ENCODE measurements around the gene TSHZ2.
"Not testable (repeated sequence)": the region's sequence is repeated elsewhere in the genome, so short reads cannot be mapped to it uniquely, and the experiment has no call there.

The TSHZ2 gene

DNA sequence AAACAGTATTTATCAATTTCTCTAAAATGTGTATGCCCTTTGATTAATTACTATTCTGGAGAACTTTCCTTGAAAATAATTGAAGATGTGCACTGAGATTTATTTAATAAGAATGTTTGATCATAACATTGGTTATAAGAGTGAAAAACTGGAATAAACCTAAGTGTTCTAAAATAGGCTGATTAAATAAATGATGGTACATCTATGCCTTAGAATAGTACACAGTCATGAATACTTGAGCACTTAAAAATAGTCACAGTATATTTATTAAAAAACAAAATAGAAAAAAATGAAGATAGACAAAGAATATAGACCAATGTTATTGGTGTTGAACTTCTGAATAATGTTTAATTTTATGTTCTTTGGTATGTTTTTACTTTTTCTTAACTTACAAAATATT lies 528.5 kb downstream of the TSHZ2 start:
- TF ChIP-seq, protein P1, sequence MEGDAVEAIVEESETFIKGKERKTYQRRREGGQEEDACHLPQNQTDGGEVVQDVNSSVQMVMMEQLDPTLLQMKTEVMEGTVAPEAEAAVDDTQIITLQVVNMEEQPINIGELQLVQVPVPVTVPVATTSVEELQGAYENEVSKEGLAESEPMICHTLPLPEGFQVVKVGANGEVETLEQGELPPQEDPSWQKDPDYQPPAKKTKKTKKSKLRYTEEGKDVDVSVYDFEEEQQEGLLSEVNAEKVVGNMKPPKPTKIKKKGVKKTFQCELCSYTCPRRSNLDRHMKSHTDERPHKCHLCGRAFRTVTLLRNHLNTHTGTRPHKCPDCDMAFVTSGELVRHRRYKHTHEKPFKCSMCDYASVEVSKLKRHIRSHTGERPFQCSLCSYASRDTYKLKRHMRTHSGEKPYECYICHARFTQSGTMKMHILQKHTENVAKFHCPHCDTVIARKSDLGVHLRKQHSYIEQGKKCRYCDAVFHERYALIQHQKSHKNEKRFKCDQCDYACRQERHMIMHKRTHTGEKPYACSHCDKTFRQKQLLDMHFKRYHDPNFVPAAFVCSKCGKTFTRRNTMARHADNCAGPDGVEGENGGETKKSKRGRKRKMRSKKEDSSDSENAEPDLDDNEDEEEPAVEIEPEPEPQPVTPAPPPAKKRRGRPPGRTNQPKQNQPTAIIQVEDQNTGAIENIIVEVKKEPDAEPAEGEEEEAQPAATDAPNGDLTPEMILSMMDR (IDR thresholded peaks at IDR 0.05; ENCODE audit: insufficient read depth, low read length, missing control alignments) = no peak
- CTCF ChIA-PET = no interaction called here
- no peak overlapping the region for H3K4me3 ChIP-seq (ENCODE audit: low read depth, low read length)
- POLR2A ChIA-PET = no interaction called here
- no peak for DNase-seq (ENCODE audit: low read depth, low spot score)

DNA sequence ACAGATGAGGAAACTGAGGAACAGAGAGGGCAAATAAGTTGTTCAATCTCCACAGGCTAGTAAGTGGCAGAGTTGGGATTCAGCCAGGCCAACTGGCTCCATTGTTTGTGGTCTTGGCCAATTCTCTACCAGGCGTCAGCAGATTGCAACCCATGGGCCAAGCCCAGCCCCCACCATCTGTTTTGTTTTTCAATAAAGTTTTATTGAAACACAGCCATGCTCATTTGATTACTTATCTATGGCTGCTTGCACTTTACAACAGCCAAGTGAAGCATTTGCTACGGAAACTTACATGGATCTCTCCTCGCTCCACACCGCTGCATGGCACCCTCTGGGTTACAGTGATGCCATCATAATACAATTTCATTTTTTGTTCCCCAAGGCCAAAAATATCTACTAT lies 530.7 kb downstream of the TSHZ2 start:
- no peak overlapping the region for H3K4me3 ChIP-seq (ENCODE audit: low read depth, low read length)
- POLR2A ChIA-PET = no interaction called here
- TF ChIP-seq, protein P1 (IDR thresholded peaks at IDR 0.05; ENCODE audit: insufficient read depth, low read length, missing control alignments) = no peak
- no peak for DNase-seq (ENCODE audit: low read depth, low spot score)
- CTCF ChIA-PET = no interaction called here

DNA sequence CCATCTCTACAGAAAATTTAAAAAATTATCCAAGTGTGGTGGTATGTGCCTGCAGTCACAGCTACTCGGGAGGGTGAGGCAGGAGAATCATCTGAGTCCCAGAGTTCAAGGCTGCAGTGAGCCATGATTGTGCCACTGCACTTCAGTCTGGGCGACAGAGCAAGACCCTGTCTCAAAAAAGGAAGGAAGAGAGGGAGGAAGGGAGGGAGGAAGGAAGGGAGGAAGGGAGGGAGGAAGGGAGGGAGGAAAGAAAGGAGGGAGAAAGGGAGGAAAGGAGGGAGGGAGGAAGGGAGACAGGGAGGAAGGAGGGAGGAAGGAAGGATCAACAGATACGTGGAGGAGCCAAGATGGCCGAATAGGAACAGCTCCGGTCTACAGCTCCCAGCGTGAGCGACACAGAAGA lies 531.4 kb downstream of the TSHZ2 start:
- TF ChIP-seq, protein P1 (IDR thresholded peaks at IDR 0.05; ENCODE audit: insufficient read depth, low read length, missing control alignments) = no peak
- DNase-seq (ENCODE audit: low read depth, low spot score) = no peak
- H3K4me3 ChIP-seq (ENCODE audit: low read depth, low read length) = no peak overlapping the region
- CTCF ChIA-PET = no interaction called here
- POLR2A ChIA-PET = no interaction called here

DNA sequence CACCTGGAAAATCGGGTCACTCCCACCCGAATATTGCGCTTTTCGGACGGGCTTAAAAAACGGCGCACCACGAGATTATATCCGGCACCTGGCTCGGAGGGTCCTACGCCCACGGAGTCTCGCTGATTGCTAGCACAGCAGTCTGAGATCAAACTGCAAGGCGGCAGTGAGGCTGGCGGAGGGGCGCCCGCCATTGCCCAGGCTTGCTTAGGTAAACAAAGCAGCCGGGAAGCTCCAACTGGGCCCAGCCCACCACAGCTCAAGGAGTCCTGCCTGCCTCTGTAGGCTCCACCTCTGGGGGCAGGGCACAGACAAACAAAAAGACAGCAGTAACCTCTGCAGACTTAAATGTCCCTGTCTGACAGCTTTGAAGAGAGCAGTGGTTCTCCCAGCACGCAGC lies 531.9 kb downstream of the TSHZ2 start:
- DNase-seq (ENCODE audit: low read depth, low spot score); CTCF ChIA-PET; POLR2A ChIA-PET; H3K4me3 ChIP-seq (ENCODE audit: low read depth, low read length): not testable (repeated sequence)

DNA sequence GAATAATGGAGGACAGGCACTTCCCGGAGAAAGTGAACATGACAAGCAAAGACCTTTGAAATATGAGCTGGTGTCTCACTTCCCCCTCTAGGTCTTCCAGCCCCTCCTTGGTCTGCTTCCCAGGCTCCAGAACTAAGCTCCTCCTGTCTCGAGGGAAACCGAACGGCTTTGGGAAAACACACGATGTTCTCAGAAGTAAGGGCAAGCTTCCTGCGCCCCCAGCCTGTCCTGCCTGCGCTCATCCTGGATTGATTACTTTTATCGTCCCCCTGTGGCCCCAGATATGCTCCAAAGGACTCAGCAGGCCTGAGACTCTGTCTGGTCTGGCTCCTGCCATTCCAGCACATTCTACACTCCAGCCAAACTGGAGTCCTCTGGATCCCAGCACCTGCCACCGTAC lies 538.1 kb downstream of the TSHZ2 start:
- no peak for DNase-seq (ENCODE audit: low read depth, low spot score)
- H3K4me3 ChIP-seq (ENCODE audit: low read depth, low read length) = no peak overlapping the region
- TF ChIP-seq, protein P1 (IDR thresholded peaks at IDR 0.05; ENCODE audit: insufficient read depth, low read length, missing control alignments) = no peak
- ChIA-PET POLR2A (no interaction called here), CTCF (no interaction called here)

DNA sequence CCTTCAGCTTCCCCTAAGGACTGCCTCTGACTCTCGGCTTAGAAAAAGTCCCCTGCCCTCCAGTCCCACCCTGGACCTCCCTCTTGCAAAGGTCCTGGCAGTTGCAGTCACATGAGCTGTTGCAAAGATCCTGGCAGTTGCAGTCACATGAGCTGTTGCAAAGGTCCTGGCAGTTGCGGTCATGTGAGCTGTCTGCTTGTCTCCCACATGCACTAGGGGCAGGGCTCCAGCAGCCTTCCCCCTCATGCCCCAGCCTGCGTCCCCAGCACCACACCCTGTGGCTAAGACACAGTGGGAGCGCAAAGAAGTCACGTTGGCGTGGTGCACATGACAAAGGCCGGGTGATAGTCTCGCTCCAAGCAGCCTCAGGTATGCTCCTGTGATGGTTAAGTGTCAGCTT lies 538.5 kb downstream of the TSHZ2 start:
- ChIA-PET POLR2A (no interaction called here), CTCF (no interaction called here)

DNA sequence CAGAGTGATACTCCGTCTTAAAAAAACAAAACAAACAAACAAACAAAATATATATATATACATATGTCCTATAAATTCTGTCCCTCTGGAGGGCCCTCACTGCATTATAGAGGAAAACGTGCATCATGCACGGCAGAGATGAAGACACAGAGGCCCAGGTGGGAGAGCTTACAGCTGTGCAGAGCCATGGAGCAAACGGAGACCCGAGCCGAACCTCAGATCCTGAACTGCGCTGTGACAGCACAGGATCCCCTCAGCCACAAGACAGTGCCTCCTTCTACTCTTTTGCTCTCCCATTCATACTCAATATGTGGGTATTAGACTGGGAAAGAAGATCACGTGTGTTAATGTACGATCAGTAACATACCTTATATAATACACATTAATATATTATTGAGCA lies 539.9 kb downstream of the TSHZ2 start:
- TF ChIP-seq, protein P1 (IDR thresholded peaks at IDR 0.05; ENCODE audit: insufficient read depth, low read length, missing control alignments) = no peak
- ChIA-PET CTCF (no interaction called here), POLR2A (no interaction called here)
- no peak for DNase-seq (ENCODE audit: low read depth, low spot score)
- H3K4me3 ChIP-seq (ENCODE audit: low read depth, low read length) = no peak overlapping the region

More for the DNA sequence above, 538.5 kb downstream of the TSHZ2 start:
- no peak overlapping the region for H3K4me3 ChIP-seq (ENCODE audit: low read depth, low read length)
- DNase-seq (ENCODE audit: low read depth, low spot score) = no peak
- TF ChIP-seq, protein P1 (IDR thresholded peaks at IDR 0.05; ENCODE audit: insufficient read depth, low read length, missing control alignments) = no peak

All from AG04449 (cell line).